Testis (tissue), 2 donors: Measurements from ENCODE around the gene FXN.

ENCODE experiments used
- POLR2A ChIP-seq: fragments of 450-650 bp; IDR thresholded peaks from one replicate; pipeline ENCODE4 v1.6.1; 2017; ENCODE audit warnings: antibody characterized with exemption, mild to moderate bottlenecking, moderate library complexity
- TF ChIP-seq, protein P1 (sequence below), 3 experiments: fragments of 450-650 bp in 2 of 3; fragments of 200-600 bp in 1 of 3; sonication (generic) in 1 of 3; IDR thresholded peaks; one replicate each; pipeline ENCODE4 v1.5.1; 2016 to 2019; ENCODE audit warnings: antibody characterized with exemption in 3 of 3, mild to moderate bottlenecking in 2 of 3, moderate library complexity in 1 of 3

GRCh38 chr9:69018737-69019136, 16.8 kb upstream of the FXN start:
- TF ChIP-seq, protein P1, sequence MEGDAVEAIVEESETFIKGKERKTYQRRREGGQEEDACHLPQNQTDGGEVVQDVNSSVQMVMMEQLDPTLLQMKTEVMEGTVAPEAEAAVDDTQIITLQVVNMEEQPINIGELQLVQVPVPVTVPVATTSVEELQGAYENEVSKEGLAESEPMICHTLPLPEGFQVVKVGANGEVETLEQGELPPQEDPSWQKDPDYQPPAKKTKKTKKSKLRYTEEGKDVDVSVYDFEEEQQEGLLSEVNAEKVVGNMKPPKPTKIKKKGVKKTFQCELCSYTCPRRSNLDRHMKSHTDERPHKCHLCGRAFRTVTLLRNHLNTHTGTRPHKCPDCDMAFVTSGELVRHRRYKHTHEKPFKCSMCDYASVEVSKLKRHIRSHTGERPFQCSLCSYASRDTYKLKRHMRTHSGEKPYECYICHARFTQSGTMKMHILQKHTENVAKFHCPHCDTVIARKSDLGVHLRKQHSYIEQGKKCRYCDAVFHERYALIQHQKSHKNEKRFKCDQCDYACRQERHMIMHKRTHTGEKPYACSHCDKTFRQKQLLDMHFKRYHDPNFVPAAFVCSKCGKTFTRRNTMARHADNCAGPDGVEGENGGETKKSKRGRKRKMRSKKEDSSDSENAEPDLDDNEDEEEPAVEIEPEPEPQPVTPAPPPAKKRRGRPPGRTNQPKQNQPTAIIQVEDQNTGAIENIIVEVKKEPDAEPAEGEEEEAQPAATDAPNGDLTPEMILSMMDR (IDR thresholded peaks at IDR 0.05) = no peak
- no peak for TF ChIP-seq POLR2A
